Coronary artery (tissue), 2 donors: ENCODE measurements around the gene MEF2C.

Experiments
- DNase-seq: peaks from one replicate; pipeline ENCODE4 v3.0.0-alpha.2; 2017; ENCODE audit warnings: low spot score
- H3K27ac ChIP-seq, 2 donors: fragments of 200-600 bp; sonication (generic); one replicate each; pipeline ENCODE4 v1.5.1; 2016 to 2019
- H3K4me3 ChIP-seq: fragments of 200-600 bp; sonication (generic); 2 replicates; pipeline ENCODE4 v1.5.1; 2016; ENCODE audit warnings: mild to moderate bottlenecking, moderate library complexity
- CTCF ChIP-seq: fragments of 200-600 bp; sonication (generic); IDR thresholded peaks from one replicate; pipeline ENCODE4 v1.5.1; 2019; ENCODE audit warnings: antibody characterized with exemption

Gene MEF2C

GRCh38 chr5:88761269-88761850, 121.6 kb downstream of the MEF2C start:
- no peak for DNase-seq
- Histone ChIP-seq H3K27ac (peak overlapping the region in 1 of 2 donors; percentile 12), H3K4me3 (no peak overlapping the region)
- no peak for TF ChIP-seq CTCF

- no peak overlapping the region for H3K4me3 ChIP-seq
- no peak overlapping the region for H3K27ac ChIP-seq
Measured at GRCh38 chr5:88760527-88760926, 122.5 kb downstream of the MEF2C start.

GRCh38 chr5:88758591-88758990, 124.4 kb downstream of the MEF2C start:
- H3K4me3 ChIP-seq, result no peak overlapping the region
- TF ChIP-seq CTCF, result no peak
- no peak for DNase-seq
- H3K27ac ChIP-seq, result no peak overlapping the region

More at GRCh38 chr5:88760527-88760926, 122.5 kb downstream of the MEF2C start:
- no peak for TF ChIP-seq CTCF
- DNase-seq, result no peak

GRCh38 chr5:88758184-88758583, 124.8 kb downstream of the MEF2C start:
- DNase-seq, result no peak
- H3K27ac ChIP-seq, result no peak overlapping the region
- no peak overlapping the region for H3K4me3 ChIP-seq
- no peak for TF ChIP-seq CTCF

- DNase-seq, result no peak
- no peak overlapping the region for H3K4me3 ChIP-seq
- H3K27ac ChIP-seq, result no peak overlapping the region
- no peak for TF ChIP-seq CTCF
Measured at GRCh38 chr5:88756953-88757352, 126.0 kb downstream of the MEF2C start.

- no peak for DNase-seq
- Histone ChIP-seq H3K4me3 (no peak overlapping the region), H3K27ac (no peak overlapping the region)
- no peak for TF ChIP-seq CTCF
Measured at GRCh38 chr5:88748666-88749065, 134.3 kb downstream of the MEF2C start.

- Histone ChIP-seq H3K4me3 (no peak overlapping the region), H3K27ac (no peak overlapping the region)
- DNase-seq, result no peak
- no peak for TF ChIP-seq CTCF
Measured at GRCh38 chr5:88746438-88746882, 136.5 kb downstream of the MEF2C start.
